Endothelial cell of umbilical vein (primary cell): ENCODE measurements around the gene MYL3.

Source experiments
- EZH2 ChIP-seq: IDR thresholded peaks from 2 replicates; pipeline ENCODE4 v1.6.1; 2012; ENCODE audit warnings: borderline replicate concordance, low read depth, mild to moderate bottlenecking, moderate library complexity, low read length, inconsistent platforms; ENCODE audit not compliant: severe bottlenecking
- FOS ChIP-seq: IDR thresholded peaks from 2 replicates; pipeline ENCODE4 v1.6.1; 2011; ENCODE audit warnings: mild to moderate bottlenecking, low read length, moderate library complexity, borderline replicate concordance; ENCODE audit not compliant: insufficient read depth
- JUN ChIP-seq: IDR thresholded peaks from 2 replicates; pipeline ENCODE4 v1.6.1; 2011; ENCODE audit warnings: borderline replicate concordance, low read depth; ENCODE audit not compliant: insufficient read length, insufficient read depth
- MAX ChIP-seq: IDR thresholded peaks from 2 replicates; pipeline ENCODE4 v1.6.1; 2011; ENCODE audit not compliant: insufficient read depth, insufficient read length
- MYC ChIP-seq: IDR thresholded peaks from one replicate; pipeline ENCODE4 v1.6.1; 2011; ENCODE audit warnings: mild to moderate bottlenecking, low read depth, low read length
- POLR2A ChIP-seq: IDR thresholded peaks from 2 replicates; pipeline ENCODE4 v1.6.1; 2012; ENCODE audit warnings: low read depth, mild to moderate bottlenecking, control low read depth, low read length
- POLR2AphosphoS5 ChIP-seq: IDR thresholded peaks from 2 replicates; pipeline ENCODE4 v1.6.1; 2012; ENCODE audit warnings: low read depth, mild to moderate bottlenecking, control low read depth, low read length, moderate library complexity; ENCODE audit not compliant: insufficient read depth
- TF ChIP-seq, protein P1 (sequence below), 2 donors: IDR thresholded peaks; 1 replicate in 1 of 2; 2 replicates in 1 of 2; pipeline ENCODE4 v1.5.1; 2011; ENCODE audit warnings: low read length in 2 of 2, mild to moderate bottlenecking in 2 of 2, moderate library complexity in 2 of 2, control low read depth in 1 of 2, inconsistent platforms in 1 of 2, low read depth in 1 of 2; ENCODE audit not compliant: insufficient read depth in 1 of 2; ENCODE audit errors: extremely low read depth in 1 of 2

GRCh38 chr3:46847744-46848143 lies 15.5 kb downstream of the MYL3 start:
- TF ChIP-seq, protein P1, sequence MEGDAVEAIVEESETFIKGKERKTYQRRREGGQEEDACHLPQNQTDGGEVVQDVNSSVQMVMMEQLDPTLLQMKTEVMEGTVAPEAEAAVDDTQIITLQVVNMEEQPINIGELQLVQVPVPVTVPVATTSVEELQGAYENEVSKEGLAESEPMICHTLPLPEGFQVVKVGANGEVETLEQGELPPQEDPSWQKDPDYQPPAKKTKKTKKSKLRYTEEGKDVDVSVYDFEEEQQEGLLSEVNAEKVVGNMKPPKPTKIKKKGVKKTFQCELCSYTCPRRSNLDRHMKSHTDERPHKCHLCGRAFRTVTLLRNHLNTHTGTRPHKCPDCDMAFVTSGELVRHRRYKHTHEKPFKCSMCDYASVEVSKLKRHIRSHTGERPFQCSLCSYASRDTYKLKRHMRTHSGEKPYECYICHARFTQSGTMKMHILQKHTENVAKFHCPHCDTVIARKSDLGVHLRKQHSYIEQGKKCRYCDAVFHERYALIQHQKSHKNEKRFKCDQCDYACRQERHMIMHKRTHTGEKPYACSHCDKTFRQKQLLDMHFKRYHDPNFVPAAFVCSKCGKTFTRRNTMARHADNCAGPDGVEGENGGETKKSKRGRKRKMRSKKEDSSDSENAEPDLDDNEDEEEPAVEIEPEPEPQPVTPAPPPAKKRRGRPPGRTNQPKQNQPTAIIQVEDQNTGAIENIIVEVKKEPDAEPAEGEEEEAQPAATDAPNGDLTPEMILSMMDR (IDR thresholded peaks at IDR 0.05; ENCODE audit: extremely low read depth in 1 of 2, insufficient read depth in 1 of 2, low read depth in 1 of 2, low read length in 2 of 2): no peak
- no peak for TF ChIP-seq POLR2A
- TF ChIP-seq EZH2: no peak
- TF ChIP-seq MAX: no peak
- TF ChIP-seq JUN: no peak
- TF ChIP-seq POLR2AphosphoS5: no peak
- no peak for TF ChIP-seq MYC
- TF ChIP-seq FOS: no peak
